IMR-90 (cell line): ENCODE measurements around the gene SLC12A1. TPM values are rescaled to one million over a fixed set of nuclear protein-coding genes. Genes with fewer than 3 reads are reported as not detected.

Experiments
- ATAC-seq: fragments of 200-7000 bp; cut with Tn5 transposase; 2 replicates; pipeline ENCODE4 v1.9.1; 2020; ENCODE audit warnings: low read depth, mild to moderate bottlenecking, moderate library complexity
- BruUV-seq: library from RNA; stranded (reverse); fragments of 400-500 nt; replicated peaks from 2 replicates; lab custom pipeline; 2021; lab: Mats Ljungman, UMichigan
- CTCF ChIA-PET: fragments of 300-600 bp; formaldehyde crosslinking; extraction: SDS; loops from one replicate; lab custom pipeline; 2021; ENCODE audit warnings: antibody characterized with exemption; lab: Yijun Ruan, JAX
- POLR2A ChIA-PET: fragments of 300-600 bp; sonication (Branson Sonifier 250); formaldehyde crosslinking; loops from one replicate; lab custom pipeline; 2022; ENCODE audit warnings: antibody characterized with exemption; ENCODE audit not compliant: unreplicated experiment; lab: Charles Lee
- DNase-seq: peaks from one replicate; pipeline ENCODE4 v3.0.0; 2013
- H2AFZ ChIP-seq: replicated peaks from 2 replicates; pipeline ENCODE3; 2013; ENCODE audit warnings: low read length, mild to moderate bottlenecking; ENCODE audit not compliant: poor library complexity
- H2AK5ac ChIP-seq: 2 replicates; pipeline ENCODE4 v1.6.1; 2013; ENCODE audit warnings: low read depth, low read length, inconsistent platforms
- H2AK9ac ChIP-seq: replicated peaks from 2 replicates; pipeline ENCODE3; 2013; ENCODE audit warnings: mild to moderate bottlenecking, low read depth, low read length, moderate library complexity; ENCODE audit not compliant: poor library complexity
- H2BK120ac ChIP-seq: 2 replicates; pipeline ENCODE4 v1.6.1; 2013; ENCODE audit warnings: low read depth, low read length, inconsistent platforms
- H2BK15ac ChIP-seq: 3 replicates; pipeline ENCODE4 v1.6.1; 2013; ENCODE audit warnings: low read depth, low read length, inconsistent platforms
- H2BK20ac ChIP-seq: 2 replicates; pipeline ENCODE4 v1.6.1; 2013; ENCODE audit warnings: low read depth, mild to moderate bottlenecking, inconsistent platforms, low read length, moderate library complexity
- H2BK5ac ChIP-seq: 2 replicates; pipeline ENCODE4 v1.6.1; 2013; ENCODE audit warnings: mild to moderate bottlenecking, low read depth, low read length, inconsistent platforms; ENCODE audit not compliant: poor library complexity, severe bottlenecking
- H3K14ac ChIP-seq: replicated peaks from 2 replicates; pipeline ENCODE4 v1.6.1; 2013; ENCODE audit warnings: low read depth, low read length, inconsistent platforms
- H3K18ac ChIP-seq: 2 replicates; pipeline ENCODE4 v1.6.1; 2013; ENCODE audit warnings: low read depth, low read length, control low read depth
- H3K23ac ChIP-seq: 2 replicates; pipeline ENCODE4 v1.6.1; 2013; ENCODE audit warnings: low read depth, low read length, inconsistent platforms
- H3K27ac ChIP-seq: 2 replicates; pipeline ENCODE4 v1.5.1; 2013; ENCODE audit warnings: mild to moderate bottlenecking, control low read depth, low read length; ENCODE audit not compliant: insufficient read depth
- H3K27me3 ChIP-seq: 2 replicates; pipeline ENCODE4 v1.6.1; 2013; ENCODE audit warnings: low read length; ENCODE audit not compliant: control insufficient read depth, insufficient read depth
- H3K36me3 ChIP-seq: 2 replicates; pipeline ENCODE4 v1.6.1; 2013; ENCODE audit warnings: low read length, mixed read lengths; ENCODE audit not compliant: control insufficient read depth, insufficient read depth
- H3K4ac ChIP-seq: 2 replicates; pipeline ENCODE4 v1.6.1; 2013; ENCODE audit warnings: low read depth, low read length, inconsistent platforms
- H3K4me1 ChIP-seq: 2 replicates; pipeline ENCODE4 v1.6.1; 2013; ENCODE audit warnings: low read length, mixed read lengths; ENCODE audit not compliant: control insufficient read depth, insufficient read depth
- H3K4me2 ChIP-seq: 2 replicates; pipeline ENCODE4 v1.6.1; 2013; ENCODE audit warnings: low read depth, mild to moderate bottlenecking, control low read depth, low read length, moderate library complexity
- H3K4me3 ChIP-seq: 2 replicates; pipeline ENCODE4 v1.5.1; 2013; ENCODE audit warnings: low read depth, mild to moderate bottlenecking, control low read depth, low read length, moderate library complexity; ENCODE audit not compliant: insufficient read depth
- H3K56ac ChIP-seq: 2 replicates; pipeline ENCODE4 v1.6.1; 2013; ENCODE audit warnings: low read length, inconsistent platforms; ENCODE audit not compliant: insufficient read depth; ENCODE audit errors: extremely low read depth
- H3K79me1 ChIP-seq, 2 experiments: 2 replicates each; pipeline ENCODE4 v1.6.1; 2013; ENCODE audit warnings: low read length in 2 of 2, inconsistent platforms in 1 of 2, low read depth in 1 of 2
- H3K9ac ChIP-seq: 2 replicates; pipeline ENCODE4 v1.6.1; 2013; ENCODE audit warnings: low read depth, low read length, control low read depth
- H3K9me1 ChIP-seq: 2 replicates; pipeline ENCODE4 v1.6.1; 2013; ENCODE audit warnings: low read length, inconsistent platforms; ENCODE audit not compliant: insufficient read depth
- H3K9me3 ChIP-seq: 2 replicates; pipeline ENCODE4 v1.6.1; 2013; ENCODE audit warnings: low read length; ENCODE audit not compliant: control insufficient read depth, insufficient read depth
- H4K20me1 ChIP-seq: 2 replicates; pipeline ENCODE4 v1.6.1; 2013; ENCODE audit warnings: low read length, inconsistent platforms; ENCODE audit not compliant: insufficient read depth
- H4K5ac ChIP-seq: 2 replicates; pipeline ENCODE4 v1.6.1; 2013; ENCODE audit warnings: mild to moderate bottlenecking, low read depth, low read length, control low read depth
- H4K8ac ChIP-seq, 2 experiments: 2 replicates each; pipeline ENCODE4 v1.6.1; 2013; ENCODE audit warnings: low read depth in 2 of 2, low read length in 2 of 2, control low read depth in 1 of 2, inconsistent platforms in 1 of 2
- H4K91ac ChIP-seq: 2 replicates; pipeline ENCODE4 v1.6.1; 2013; ENCODE audit warnings: low read depth, low read length, inconsistent platforms; ENCODE audit not compliant: insufficient read depth
- CEBPB ChIP-seq: IDR thresholded peaks from 2 replicates; pipeline ENCODE4 v1.6.1; 2012; ENCODE audit warnings: low read depth, low read length, improper control_type of control experiment
- RFX5 ChIP-seq: IDR thresholded peaks from 2 replicates; pipeline ENCODE4 v1.8.0; 2012; ENCODE audit warnings: low read depth, mild to moderate bottlenecking, low read length, moderate library complexity
- WGBS, 2 experiments: methylation state at CpG; one replicate each; pipeline versions ENCODE4 v1.1.5 to v1.1.7; 2013; ENCODE audit warnings: missing lambda C conversion rate in 2 of 2; ENCODE audit not compliant: insufficient read length in 1 of 2; ENCODE audit errors: extremely low coverage in 2 of 2; 5-methylcytosine and 5-hydroxymethylcytosine counted together
- dilution Hi-C: fragments of 300-500 bp; cut with HindIII; formaldehyde crosslinking; loops from one replicate; pipeline ENCODE4 v1.14.3; 2018; ENCODE audit warnings: low sequenced_read_pairs; ENCODE audit not compliant: unreplicated experiment
- in situ Hi-C: fragments of 300-500 bp; cut with MboI; formaldehyde crosslinking; loops from 3 replicates; pipeline ENCODE4 v1.14.3; 2019; ENCODE audit warnings: low sequenced_read_pairs, inconsistent platforms, mixed read lengths
- intact Hi-C: fragments of 100-400 bp; cut with micrococcal nuclease; formaldehyde crosslinking; loops from 2 replicates; pipeline ENCODE4 v1.10.0; 2022
- polyA plus RNA-seq, 3 experiments: library from polyadenylated mRNA; depleted of rRNA; stranded (reverse); fragments of >200 nt; gene quantifications; 2 replicates each; pipeline ENCODE4 v1.2.3, GENCODE V29; 2012; ENCODE audit warnings: low replicate concordance in 1 of 3
- total RNA-seq: library from RNA; depleted of rRNA; stranded (reverse); fragments of >200 nt; gene quantifications from 2 replicates; pipeline ENCODE4 v1.2.3, GENCODE V29; 2012

The SLC12A1 gene
- total and polyA plus RNA-seq, 2 of the 4 experiments (the other 2 are of a cell fraction) = not detected

- H3K4me1 ChIP-seq = no peaks in the 10 kb centered on the region
- H2BK15ac ChIP-seq = no peak overlapping the region
- H3K9me3 ChIP-seq = no peaks in the 10 kb centered on the region
- no peak for DNase-seq
- H2AFZ ChIP-seq = no peak overlapping the region
- WGBS, 2 experiments = no CpG with 5 or more reads among the region's 5 CpGs
- H3K9ac ChIP-seq = no peak overlapping the region
- no peak overlapping the region for H3K23ac ChIP-seq
- H2BK5ac ChIP-seq = no peak overlapping the region
- H3K27ac ChIP-seq = no peak overlapping the region
- no peak overlapping the region for H3K56ac ChIP-seq
- no peak overlapping the region for H3K4ac ChIP-seq
- H3K4me2 ChIP-seq = no peak overlapping the region
- H3K14ac ChIP-seq = no peak overlapping the region
- H2AK5ac ChIP-seq = no peak overlapping the region
- no peak overlapping the region for H2BK20ac ChIP-seq
- no TSS peak for BruUV-seq
- dilution Hi-C loops (no loop called here), intact Hi-C loops (no loop called here), in situ Hi-C loops (no loop called here)
- peaks cover 6% of the 10 kb centered on the region for H3K27me3 ChIP-seq
- no peaks in the 10 kb centered on the region for H3K9me1 ChIP-seq
- no peak for ATAC-seq
- no peak overlapping the region for H3K4me3 ChIP-seq
- no peak overlapping the region for H3K18ac ChIP-seq
- CTCF ChIA-PET = no interaction called here
- H3K36me3 ChIP-seq = no peaks in the 10 kb centered on the region
- H3K79me1 ChIP-seq = no peaks in the 10 kb centered on the region
- H2BK120ac ChIP-seq = no peak overlapping the region
- H4K8ac ChIP-seq = no peak overlapping the region
- H2AK9ac ChIP-seq = no peak overlapping the region
- H4K20me1 ChIP-seq = no peaks in the 10 kb centered on the region
- H4K5ac ChIP-seq = no peak overlapping the region
- TF ChIP-seq CEBPB (0 out of 2 replicates have a peak, but pooled peaks have one; percentile 8), RFX5 (no peak)
- no peak overlapping the region for H4K91ac ChIP-seq
- POLR2A ChIA-PET = no interaction called here
These were observed 42.3 kb downstream of the SLC12A1 start for GRCh38 chr15:48248414-48248813.
